Endodermal cell (in vitro differentiated cells): ENCODE results near the gene TRERF1. TPM values are rescaled to one million over a fixed set of nuclear protein-coding genes. Genes with fewer than 3 reads are reported as not detected.

Source experiments
- DNase-seq: peaks from one replicate; pipeline ENCODE4 v3.0.0-alpha.2; 2017
- H3K27ac ChIP-seq: 2 replicates; pipeline ENCODE4 v1.5.1; 2013; ENCODE audit warnings: mild to moderate bottlenecking, low read depth, low read length, moderate library complexity
- H3K27me3 ChIP-seq: 2 replicates; pipeline ENCODE4 v1.6.1; 2013; ENCODE audit warnings: mild to moderate bottlenecking, low read length, moderate library complexity; ENCODE audit not compliant: insufficient read depth, control insufficient read depth, poor library complexity, severe bottlenecking
- H3K36me3 ChIP-seq: 2 replicates; pipeline ENCODE4 v1.7.0; 2013; ENCODE audit warnings: mild to moderate bottlenecking, low read length, moderate library complexity; ENCODE audit not compliant: control insufficient read depth, insufficient read depth
- H3K4me1 ChIP-seq: one replicate; pipeline ENCODE4 v1.7.0; 2013; ENCODE audit warnings: low read length; ENCODE audit not compliant: control insufficient read depth, insufficient read depth
- H3K4me3 ChIP-seq: 2 replicates; pipeline ENCODE4 v1.5.1; 2013; ENCODE audit warnings: mild to moderate bottlenecking, low read length, moderate library complexity
- H3K9ac ChIP-seq: 2 replicates; pipeline ENCODE4 v1.6.1; 2013; ENCODE audit warnings: mild to moderate bottlenecking, low read length, moderate library complexity; ENCODE audit not compliant: poor library complexity, severe bottlenecking; ENCODE audit errors: extremely low read depth
- H3K9me3 ChIP-seq: 2 replicates; pipeline ENCODE4 v1.6.1; 2013; ENCODE audit warnings: mild to moderate bottlenecking, low read length, moderate library complexity; ENCODE audit not compliant: control insufficient read depth
- H3K27ac Mint-ChIP-seq: 2 replicates; pipeline ENCODE4 v1.8.0; 2020; ENCODE audit warnings: mixed read lengths
- H3K27me3 Mint-ChIP-seq: 2 replicates; pipeline ENCODE4 v1.8.0; 2021; ENCODE audit warnings: mild to moderate bottlenecking, mixed read lengths; ENCODE audit not compliant: insufficient read depth
- H3K36me3 Mint-ChIP-seq: 2 replicates; pipeline ENCODE4 v1.8.0; 2020; ENCODE audit warnings: low read depth, mixed read lengths
- H3K4me1 Mint-ChIP-seq: 2 replicates; pipeline ENCODE4 v1.8.0; 2020; ENCODE audit warnings: mixed read lengths
- H3K4me3 Mint-ChIP-seq: 2 replicates; pipeline ENCODE4 v1.8.0; 2020; ENCODE audit warnings: mild to moderate bottlenecking, moderate library complexity, mixed read lengths
- H3K9me3 Mint-ChIP-seq: 2 replicates; pipeline ENCODE4 v1.8.0; 2020; ENCODE audit warnings: mild to moderate bottlenecking, mixed read lengths
- WGBS, 2 experiments: methylation state at CpG; one replicate each; pipeline versions ENCODE4 v1.1.5 to v1.1.7; 2013; ENCODE audit warnings: missing lambda C conversion rate in 2 of 2, mixed read lengths in 1 of 2; ENCODE audit not compliant: insufficient coverage in 1 of 2, insufficient read length in 1 of 2; 5-methylcytosine and 5-hydroxymethylcytosine counted together
- total RNA-seq, 2 donors: library from RNA; stranded (reverse); fragmentation: NEBNext Ultra II Directional in 1 of 2; extraction: Animal tissue kit (Norgen Biotek cat#: 25700) in 1 of 2; gene quantifications; 2 replicates in 1 of 2; 3 replicates in 1 of 2; pipeline ENCODE4 v1.2.1, GENCODE V29; 2021
- TF ChIP-seq, protein P1 (sequence below): fragments of 200-600 bp; sonication (generic); conservative IDR thresholded peaks from 2 replicates; pipeline ENCODE4 v1.5.0; 2021; ENCODE audit warnings: antibody characterized with exemption, mild to moderate bottlenecking

TRERF1 gene
- total RNA-seq, 2 donors from 2014 or later = 4.7 to 5.3 TPM

DNA sequence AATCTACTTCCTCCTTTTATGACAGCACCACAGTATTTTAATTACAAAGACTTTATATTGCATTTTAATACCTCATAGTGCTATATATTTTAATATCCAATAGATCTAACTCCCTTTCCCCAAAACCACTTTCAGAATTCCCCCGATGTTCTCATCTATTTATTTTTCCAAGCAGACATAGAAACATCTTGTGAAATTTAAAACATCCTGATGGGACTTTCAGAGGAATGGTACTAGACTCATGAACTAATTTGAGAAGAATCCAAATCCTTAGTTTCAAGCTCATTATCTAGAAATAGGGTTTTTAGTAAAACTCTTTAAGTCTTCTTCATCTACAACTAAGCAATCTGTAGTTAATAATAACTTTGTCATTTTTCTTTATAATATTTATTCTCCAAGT, 97.0 kb downstream of the TRERF1 start:
- no peaks in the 10 kb centered on the region for H3K9me3 Mint-ChIP-seq
- Histone ChIP-seq H3K36me3 (no peaks in the 10 kb centered on the region), H3K9me3 (no peaks in the 10 kb centered on the region), H3K27ac (no peak overlapping the region), H3K4me3 (no peak overlapping the region), H3K4me1 (no peaks in the 10 kb centered on the region), H3K27me3 (no peaks in the 10 kb centered on the region), H3K9ac (no peak overlapping the region)
- H3K36me3 Mint-ChIP-seq = no peaks in the 10 kb centered on the region
- no peak overlapping the region for H3K27ac Mint-ChIP-seq
- DNase-seq = no peak
- H3K4me1 Mint-ChIP-seq = no peaks in the 10 kb centered on the region
- 94 to 100% methylated on average over 1 of the region's 1 CpG for WGBS, 2 experiments
- H3K27me3 Mint-ChIP-seq = no peaks in the 10 kb centered on the region
- TF ChIP-seq, protein P1, sequence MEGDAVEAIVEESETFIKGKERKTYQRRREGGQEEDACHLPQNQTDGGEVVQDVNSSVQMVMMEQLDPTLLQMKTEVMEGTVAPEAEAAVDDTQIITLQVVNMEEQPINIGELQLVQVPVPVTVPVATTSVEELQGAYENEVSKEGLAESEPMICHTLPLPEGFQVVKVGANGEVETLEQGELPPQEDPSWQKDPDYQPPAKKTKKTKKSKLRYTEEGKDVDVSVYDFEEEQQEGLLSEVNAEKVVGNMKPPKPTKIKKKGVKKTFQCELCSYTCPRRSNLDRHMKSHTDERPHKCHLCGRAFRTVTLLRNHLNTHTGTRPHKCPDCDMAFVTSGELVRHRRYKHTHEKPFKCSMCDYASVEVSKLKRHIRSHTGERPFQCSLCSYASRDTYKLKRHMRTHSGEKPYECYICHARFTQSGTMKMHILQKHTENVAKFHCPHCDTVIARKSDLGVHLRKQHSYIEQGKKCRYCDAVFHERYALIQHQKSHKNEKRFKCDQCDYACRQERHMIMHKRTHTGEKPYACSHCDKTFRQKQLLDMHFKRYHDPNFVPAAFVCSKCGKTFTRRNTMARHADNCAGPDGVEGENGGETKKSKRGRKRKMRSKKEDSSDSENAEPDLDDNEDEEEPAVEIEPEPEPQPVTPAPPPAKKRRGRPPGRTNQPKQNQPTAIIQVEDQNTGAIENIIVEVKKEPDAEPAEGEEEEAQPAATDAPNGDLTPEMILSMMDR = no peak
- H3K4me3 Mint-ChIP-seq = no peak overlapping the region

DNA sequence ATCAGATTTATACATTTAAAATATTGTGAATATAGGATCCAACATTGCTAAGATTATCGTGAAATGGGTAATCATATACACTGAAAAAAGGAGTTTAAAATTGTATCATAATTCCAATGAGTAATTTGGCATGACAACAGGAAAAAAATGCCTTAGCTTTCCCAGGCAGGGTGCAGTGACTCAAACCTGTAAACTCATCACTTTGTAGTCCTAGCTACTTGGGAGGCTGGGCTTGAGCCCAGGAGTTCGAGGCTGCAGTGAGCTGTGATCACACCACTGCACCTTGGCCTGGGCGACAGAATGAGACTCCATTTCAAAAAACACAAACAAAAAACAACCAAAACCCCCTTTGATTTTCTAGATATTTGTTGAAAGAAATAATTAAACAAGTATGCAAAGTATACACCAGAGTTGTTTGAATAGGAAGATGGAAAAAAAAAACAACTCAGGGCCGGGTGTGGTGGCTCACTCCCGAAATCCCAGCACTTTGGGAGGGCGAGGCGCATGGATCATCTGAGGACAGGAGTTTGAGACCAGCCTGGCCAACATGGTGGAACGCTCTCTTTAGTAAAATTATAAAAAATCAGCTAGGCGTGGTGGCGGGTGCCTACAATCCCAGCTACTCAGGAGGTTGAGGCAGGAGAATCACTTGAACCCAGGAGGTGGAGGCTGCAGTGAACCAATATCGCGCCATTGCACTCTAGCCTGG, 98.7 kb downstream of the TRERF1 start:
- H3K36me3 Mint-ChIP-seq = no peaks in the 10 kb centered on the region
- H3K36me3 ChIP-seq = no peaks in the 10 kb centered on the region
- H3K27ac ChIP-seq = no peak overlapping the region
- H3K9ac ChIP-seq = no peak overlapping the region
- H3K27me3 Mint-ChIP-seq = no peaks in the 10 kb centered on the region
- TF ChIP-seq, protein P1 = no peak
- no peak overlapping the region for H3K4me3 ChIP-seq
- H3K27ac Mint-ChIP-seq = no peak overlapping the region
- DNase-seq = no peak
- no peaks in the 10 kb centered on the region for H3K9me3 ChIP-seq
- no peaks in the 10 kb centered on the region for H3K27me3 ChIP-seq
- H3K4me1 ChIP-seq = no peaks in the 10 kb centered on the region
- 97% methylated on average over 10 to 11 of the region's 12 CpGs for WGBS, 2 experiments
- no peaks in the 10 kb centered on the region for H3K4me1 Mint-ChIP-seq
- no peaks in the 10 kb centered on the region for H3K9me3 Mint-ChIP-seq
- no peak overlapping the region for H3K4me3 Mint-ChIP-seq

DNA sequence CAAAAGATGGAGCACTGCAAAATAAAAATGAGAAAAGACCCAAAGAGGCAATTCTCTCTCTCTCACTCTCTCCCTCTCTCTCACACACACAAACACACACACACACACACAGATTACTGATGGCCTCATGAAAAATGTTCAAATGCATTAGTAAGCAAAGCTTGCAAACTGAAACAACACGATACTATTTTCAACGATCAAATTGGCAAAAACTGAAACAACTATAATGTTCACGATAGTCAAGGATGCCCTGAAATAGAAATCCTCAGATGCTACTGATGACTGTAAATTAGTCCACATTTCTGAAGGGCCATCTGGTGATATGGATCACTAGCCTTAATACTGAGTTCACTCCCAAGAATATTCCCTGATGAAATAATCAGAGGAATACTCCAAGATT, 100.8 kb downstream of the TRERF1 start:
- no peaks in the 10 kb centered on the region for H3K9me3 ChIP-seq
- no peak overlapping the region for H3K4me3 ChIP-seq
- Mint-ChIP-seq H3K27me3 (no peaks in the 10 kb centered on the region), H3K27ac (no peak overlapping the region), H3K9me3 (no peaks in the 10 kb centered on the region), H3K4me1 (no peaks in the 10 kb centered on the region), H3K36me3 (no peaks in the 10 kb centered on the region), H3K4me3 (no peak overlapping the region)
- no peaks in the 10 kb centered on the region for H3K36me3 ChIP-seq
- H3K9ac ChIP-seq = no peak overlapping the region
- H3K27me3 ChIP-seq = no peaks in the 10 kb centered on the region
- H3K27ac ChIP-seq = no peak overlapping the region
- TF ChIP-seq, protein P1 = no peak
- H3K4me1 ChIP-seq = no peaks in the 10 kb centered on the region
- WGBS, 2 experiments = 87 to 94% methylated on average over 3 of the region's 3 CpGs
- no peak for DNase-seq
